ENCODE measurements around the gene ACAP3.

The ACAP3 gene

DNA sequence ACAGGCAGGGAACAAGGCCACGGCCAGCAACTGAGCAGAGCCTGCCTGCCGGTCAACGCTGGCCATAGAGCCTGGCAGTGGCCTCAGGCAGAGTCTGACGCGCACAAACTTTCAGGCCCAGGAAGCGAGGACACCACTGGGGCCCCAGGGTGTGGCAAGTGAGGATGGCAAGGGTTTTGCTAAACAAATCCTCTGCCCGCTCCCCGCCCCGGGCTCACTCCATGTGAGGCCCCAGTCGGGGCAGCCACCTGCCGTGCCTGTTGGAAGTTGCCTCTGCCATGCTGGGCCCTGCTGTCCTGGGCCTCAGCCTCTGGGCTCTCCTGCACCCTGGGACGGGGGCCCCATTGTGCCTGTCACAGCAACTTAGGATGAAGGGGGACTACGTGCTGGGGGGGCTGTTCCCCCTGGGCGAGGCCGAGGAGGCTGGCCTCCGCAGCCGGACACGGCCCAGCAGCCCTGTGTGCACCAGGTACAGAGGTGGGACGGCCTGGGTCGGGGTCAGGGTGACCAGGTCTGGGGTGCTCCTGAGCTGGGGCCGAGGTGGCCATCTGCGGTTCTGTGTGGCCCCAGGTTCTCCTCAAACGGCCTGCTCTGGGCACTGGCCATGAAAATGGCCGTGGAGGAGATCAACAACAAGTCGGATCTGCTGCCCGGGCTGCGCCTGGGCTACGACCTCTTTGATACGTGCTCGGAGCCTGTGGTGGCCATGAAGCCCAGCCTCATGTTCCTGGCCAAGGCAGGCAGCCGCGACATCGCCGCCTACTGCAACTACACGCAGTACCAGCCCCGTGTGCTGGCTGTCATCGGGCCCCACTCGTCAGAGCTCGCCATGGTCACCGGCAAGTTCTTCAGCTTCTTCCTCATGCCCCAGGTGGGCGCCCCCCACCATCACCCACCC, 23.6 kb upstream of the ACAP3 start, which contains the start of gene TAS1R3:
Gene TAS1R3 (plus strand): TSS at position 213 of the 898 bp plus-strand sequence. CDS start 66 bp downstream, at position 279.
- no peak for DNase-seq (ENCODE audit: extremely low read depth in 1 of 2, low read depth in 1 of 2)

DNA sequence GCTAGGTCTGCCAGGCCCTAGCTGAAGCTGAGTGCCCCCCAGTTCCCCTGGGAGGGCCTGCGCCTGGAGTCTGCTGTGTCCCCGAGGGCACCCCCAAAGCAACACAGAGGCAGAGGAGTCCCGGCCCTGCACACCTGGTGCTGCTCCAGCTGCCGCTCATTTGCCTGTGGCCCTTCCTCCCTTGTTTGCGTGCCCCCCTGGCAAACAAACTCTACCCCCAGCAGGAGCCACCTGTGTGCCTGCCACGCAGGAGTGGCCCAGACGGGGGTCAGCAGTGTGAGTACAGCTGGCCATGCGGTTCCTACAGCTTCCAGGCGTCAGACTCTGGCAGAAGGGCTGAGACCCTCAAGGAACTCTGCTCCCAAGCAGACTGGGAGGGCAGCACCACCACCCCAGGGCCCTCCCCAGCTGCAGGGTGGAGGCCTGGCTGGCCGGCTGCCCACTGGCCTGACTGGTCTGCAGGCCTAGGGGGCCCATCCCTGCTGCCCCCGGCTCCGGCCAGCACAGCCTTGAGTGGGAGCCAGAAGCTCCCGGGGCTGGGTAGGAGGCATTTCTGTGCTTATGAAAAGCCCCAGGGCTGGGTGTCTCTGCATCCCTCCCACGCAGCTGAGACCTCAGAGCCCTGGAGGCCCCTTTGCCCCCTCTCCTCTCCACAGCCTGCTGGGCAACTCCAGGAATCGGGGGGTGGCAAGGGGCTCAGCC, 22.8 kb upstream of the ACAP3 start:
- DNase-seq (ENCODE audit: extremely low read depth in 1 of 2, low read depth in 1 of 2), result no peak

DNA sequence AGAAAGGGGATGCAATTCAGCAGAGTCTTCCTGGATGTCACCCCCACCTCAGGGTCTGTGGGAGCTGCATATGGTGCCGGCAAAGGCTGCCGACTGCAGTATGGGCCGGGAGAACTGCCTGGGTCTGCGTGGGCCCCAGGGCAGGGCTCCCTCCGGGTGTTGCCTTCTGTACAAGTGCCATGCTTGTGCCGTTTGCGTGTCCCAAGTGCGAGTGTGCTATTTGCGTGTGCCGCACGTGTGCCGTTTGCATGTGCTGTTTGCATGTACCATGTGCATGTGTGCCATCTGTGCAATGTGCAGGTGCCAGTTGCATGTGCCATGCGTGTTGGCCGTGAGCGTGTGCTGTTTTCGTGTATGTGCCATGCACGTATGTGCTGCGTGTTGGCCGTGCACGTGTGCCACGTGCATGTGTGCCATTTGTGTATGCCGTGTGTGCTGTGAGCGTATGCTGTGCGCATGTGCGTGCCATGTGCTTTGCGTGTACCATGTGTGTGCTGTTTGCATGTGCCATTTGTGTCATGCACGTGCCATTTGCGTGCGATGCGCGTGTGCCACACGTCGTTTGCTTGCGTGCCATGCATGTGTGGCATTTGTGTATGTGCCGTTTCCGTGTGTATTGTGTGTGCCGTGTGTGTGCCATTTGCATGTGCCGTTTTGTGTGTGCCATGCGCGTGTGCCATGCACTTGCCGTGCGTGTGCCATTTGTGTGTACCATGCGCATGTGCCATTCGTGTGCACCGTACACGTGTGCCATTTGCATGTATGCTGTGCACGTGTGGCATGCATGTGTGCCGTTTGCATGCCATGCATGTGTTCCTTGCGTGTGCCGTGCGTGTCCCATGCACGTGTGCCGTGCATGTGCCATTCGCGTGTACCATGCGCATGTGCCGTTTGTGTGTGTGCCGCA, 21.8 kb upstream of the ACAP3 start:
- no peak for DNase-seq (ENCODE audit: extremely low read depth in 1 of 2, low read depth in 1 of 2)

DNA sequence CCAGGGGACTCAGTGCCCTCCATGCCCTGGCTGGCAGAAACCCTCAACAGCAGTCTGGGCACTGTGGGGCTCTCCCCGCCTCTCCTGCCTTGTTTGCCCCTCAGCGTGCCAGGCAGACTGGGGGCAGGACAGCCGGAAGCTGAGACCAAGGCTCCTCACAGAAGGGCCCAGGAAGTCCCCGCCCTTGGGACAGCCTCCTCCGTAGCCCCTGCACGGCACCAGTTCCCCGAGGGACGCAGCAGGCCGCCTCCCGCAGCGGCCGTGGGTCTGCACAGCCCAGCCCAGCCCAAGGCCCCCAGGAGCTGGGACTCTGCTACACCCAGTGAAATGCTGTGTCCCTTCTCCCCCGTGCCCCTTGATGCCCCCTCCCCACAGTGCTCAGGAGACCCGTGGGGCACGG, 20.5 kb upstream of the ACAP3 start:
- DNase-seq (ENCODE audit: extremely low read depth in 1 of 2, low read depth in 1 of 2), result no peak

- no peak for DNase-seq (ENCODE audit: extremely low read depth in 1 of 2, low read depth in 1 of 2)
Observed at GRCh38 chr1:1327291-1327690, 19.6 kb upstream of the ACAP3 start.

- DNase-seq (ENCODE audit: extremely low read depth in 1 of 2, low read depth in 1 of 2), result no peak
Observed at GRCh38 chr1:1326075-1326605, 18.4 kb upstream of the ACAP3 start.

GRCh38 chr1:1325288-1326074, 17.8 kb upstream of the ACAP3 start:
- DNase-seq (ENCODE audit: extremely low read depth in 1 of 2, low read depth in 1 of 2), result no peak

DNA sequence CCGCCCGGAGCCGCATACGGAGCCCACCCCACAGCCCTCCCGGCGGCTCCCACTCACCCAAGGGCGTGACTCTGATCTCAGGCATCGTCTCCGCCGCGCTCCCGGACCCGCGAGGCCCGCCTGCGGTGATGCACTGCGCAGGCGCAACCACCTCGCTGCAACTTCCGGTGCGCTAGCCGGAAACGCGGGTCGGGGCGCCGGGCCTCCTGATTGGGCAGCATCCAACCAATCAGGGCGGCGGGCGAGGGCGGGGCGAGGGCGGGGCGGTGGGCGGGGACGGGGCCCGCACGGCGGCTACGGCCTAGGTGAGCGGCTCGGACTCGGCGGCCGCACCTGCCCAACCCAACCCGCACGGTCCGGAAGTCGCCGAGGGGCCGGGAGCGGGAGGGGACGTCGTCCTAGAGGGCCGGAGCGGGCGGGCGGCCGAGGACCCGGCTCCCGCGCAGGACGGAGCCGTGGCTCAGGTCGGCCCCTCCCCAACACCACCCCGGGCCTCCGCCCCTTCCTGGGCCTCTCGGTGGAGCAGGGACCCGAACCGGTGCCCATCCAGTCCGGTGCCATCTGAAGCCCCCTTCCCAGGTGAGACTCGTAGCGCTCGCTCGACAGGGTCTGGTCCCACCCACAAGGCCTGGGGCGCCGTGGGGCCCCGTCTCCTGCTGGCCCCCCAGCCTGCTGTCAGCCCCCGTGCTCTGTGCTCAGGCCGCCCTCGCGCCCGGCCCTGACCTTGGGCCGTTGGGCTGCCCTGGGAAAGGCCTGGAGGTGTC, 17.0 kb upstream of the ACAP3 start, which contains the start of the genes CPTP and INTS11:
Gene CPTP (plus strand): TSS at position 279 of the 764 bp plus-strand sequence. CDS start 2,109 bp downstream, outside the sequence.
Gene INTS11 (minus strand): TSS at position 137 of the 764 bp plus-strand sequence. CDS start 52 bp downstream, at position 85.
- peak; percentile 90 to 92 for DNase-seq (ENCODE audit: extremely low read depth in 1 of 2, low read depth in 1 of 2)

DNA sequence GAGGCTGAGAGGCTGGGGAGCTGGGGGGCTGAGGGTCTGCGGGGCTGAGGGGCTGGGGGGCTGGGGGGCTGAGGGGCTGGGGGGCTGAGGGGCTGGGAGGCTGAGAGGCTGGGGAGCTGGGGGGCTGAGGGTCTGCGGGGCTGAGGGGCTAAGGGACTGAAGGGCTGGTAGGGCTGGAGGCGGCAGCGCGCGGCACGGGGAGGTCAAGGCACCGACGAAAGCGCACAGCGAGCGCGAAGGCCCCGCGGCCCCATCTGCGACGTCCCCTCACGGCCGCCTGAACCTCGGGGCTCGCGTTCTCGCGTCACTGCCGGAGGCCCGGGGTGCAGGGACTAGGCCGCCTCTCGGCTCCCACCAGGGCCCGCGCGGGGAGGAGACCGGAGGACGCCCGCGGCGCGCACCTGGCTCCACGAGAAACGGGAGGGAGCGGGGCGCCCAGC, 16.4 kb upstream of the ACAP3 start:
- DNase-seq (ENCODE audit: extremely low read depth in 1 of 2, low read depth in 1 of 2), result no peak

DNA sequence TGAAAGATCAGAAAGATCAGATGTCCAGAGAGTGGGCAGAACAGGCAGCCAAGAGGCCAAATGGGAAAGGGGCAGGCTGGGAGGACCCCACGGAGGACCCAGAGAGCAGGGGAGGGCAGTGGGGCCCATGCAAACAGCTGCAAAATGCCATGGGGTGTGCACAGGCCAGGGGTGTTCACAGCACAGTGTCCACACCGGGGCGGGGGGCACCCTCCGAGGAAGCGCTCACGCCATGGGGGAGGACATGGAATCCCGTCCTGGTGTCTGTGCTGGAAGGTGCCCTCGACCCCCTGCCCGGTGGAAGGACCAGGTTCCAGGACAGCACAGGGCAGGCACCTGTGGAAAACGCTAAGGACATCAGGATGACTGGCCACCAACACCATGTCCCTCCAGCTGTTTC, 15.2 kb upstream of the ACAP3 start:
- DNase-seq (ENCODE audit: extremely low read depth in 1 of 2, low read depth in 1 of 2), result no peak

DNA sequence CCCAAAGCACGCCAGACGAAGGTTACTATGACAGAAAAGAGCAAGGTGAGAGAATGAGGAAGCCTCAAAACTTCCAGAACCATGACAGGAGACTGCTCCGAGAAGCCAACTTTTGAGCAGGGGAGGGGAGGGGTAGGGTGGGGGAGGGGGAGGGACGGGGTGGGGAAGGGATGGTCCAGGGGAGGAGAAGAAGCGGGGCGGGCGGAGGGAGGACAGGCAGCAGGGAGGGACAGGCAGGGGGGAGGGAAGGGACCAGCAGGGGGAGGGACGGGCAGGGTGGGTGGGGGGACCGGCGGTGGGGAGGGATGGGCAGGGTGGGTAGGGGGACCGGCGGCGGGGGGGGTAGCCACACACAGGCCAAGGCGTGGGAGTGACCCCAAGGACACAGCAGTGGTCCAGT, 14.7 kb upstream of the ACAP3 start:
- no peak for DNase-seq (ENCODE audit: extremely low read depth in 1 of 2, low read depth in 1 of 2)

DNA sequence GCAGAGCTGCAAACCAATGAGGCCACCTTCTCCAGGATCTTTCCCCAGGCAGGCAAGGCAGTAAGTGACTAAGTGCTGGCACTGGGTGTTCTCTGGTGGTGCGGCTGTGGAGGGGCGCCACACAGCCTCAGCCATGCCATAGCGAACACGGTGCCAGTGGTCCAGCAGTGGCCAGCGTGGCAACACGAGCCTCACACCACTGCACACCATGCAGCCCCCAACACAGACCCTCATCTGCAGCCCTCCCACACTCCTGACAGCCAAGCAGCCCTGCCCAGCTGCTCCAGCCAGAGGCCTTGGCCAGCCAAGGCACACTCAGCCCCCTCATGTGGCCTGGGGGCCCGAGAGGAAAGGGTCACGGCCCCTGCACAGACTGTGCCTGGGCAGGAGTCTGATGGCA, 13.7 kb upstream of the ACAP3 start:
- no peak for DNase-seq (ENCODE audit: extremely low read depth in 1 of 2, low read depth in 1 of 2)

GRCh38 chr1:1320666-1321448, 13.1 kb upstream of the ACAP3 start:
- DNase-seq (ENCODE audit: extremely low read depth in 1 of 2, low read depth in 1 of 2), result no peak

DNA sequence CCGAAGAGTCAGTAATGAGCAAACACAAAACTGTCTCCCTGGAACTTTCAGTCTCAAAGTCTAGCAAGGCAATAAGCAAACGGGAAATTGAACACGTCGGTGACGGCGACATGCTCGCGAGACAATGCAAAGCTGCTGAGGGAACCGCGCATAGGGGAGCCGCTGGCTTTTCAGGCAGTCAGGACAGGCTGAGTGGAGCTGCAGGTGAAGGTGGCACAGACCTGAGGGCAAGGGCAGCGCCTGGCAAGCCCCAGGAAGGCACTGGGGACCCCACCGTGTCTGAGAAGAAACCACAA, 11.9 kb upstream of the ACAP3 start:
- DNase-seq (ENCODE audit: extremely low read depth in 1 of 2, low read depth in 1 of 2), result no peak

DNA sequence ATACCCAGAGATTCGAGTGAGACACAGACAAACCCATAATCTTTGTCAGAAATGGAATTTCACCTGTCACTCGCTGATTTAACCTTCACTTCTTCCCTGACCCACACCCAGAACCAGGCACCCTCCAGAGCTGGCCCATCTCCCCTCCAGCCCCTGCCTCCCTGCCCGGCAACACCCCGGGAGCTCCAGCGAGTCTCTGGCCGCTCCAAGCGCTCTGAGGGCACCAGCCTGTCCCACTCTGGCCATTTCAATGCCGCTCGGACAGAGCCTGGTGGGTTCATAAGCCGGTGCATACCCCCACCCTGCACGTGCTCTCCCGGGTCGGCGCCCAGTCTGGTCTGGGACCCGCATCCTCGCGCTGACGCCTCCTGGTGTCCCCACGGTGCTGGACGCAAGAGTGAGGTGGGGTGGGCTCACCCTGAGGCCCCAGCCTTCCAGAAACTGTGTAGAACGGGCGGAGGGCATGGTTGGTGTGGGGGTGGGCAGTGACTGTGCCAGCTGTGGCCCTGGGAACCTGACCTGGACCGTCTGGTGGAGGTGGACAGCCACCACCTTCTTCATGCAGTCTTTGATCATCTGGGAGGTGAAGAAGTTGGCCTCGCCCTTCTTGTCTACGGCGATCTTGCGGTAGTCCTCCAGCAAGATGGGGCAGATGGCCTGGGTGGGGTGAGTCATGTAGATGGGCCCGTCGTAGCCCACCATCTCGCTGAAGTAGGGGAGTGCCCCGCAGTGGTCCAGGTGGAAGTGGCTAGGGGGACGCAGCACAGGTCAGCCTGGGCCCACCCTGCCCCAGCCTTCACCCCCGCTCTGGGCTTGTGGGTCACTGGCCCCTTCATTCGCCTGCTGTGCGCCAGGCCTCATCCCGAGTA, 11.3 kb upstream of the ACAP3 start:
- DNase-seq (ENCODE audit: extremely low read depth in 1 of 2, low read depth in 1 of 2), result no peak

GRCh38 chr1:1318131-1318652, 10.5 kb upstream of the ACAP3 start:
- DNase-seq (ENCODE audit: extremely low read depth in 1 of 2, low read depth in 1 of 2), result no peak

- no peak for DNase-seq (ENCODE audit: extremely low read depth in 1 of 2, low read depth in 1 of 2)
Observed at GRCh38 chr1:1317420-1317819, 9.7 kb upstream of the ACAP3 start.

Measured in stimulated activated CD8-positive, alpha-beta memory T cell treated with anti-CD3 and anti-CD28 coated beads, Interleukin-7, amount 100 ng/mL, for 48 hours (primary cell).